Fibroblast of upper back skin (primary cell): Measurements from ENCODE around the gene TMEM53.
"Not testable (repeated sequence)": the region's sequence is repeated elsewhere in the genome, so short reads cannot be mapped to it uniquely, and the experiment has no call there.

Experiments used
- DNase-seq: peaks from one replicate; pipeline ENCODE4 v3.0.0-alpha.2; 2013

Gene TMEM53

GRCh38 chr1:44672254-44672955 lies 1.9 kb downstream of the TMEM53 start:
- DNase-seq = peak; percentile 25

- DNase-seq = no peak
Observed at GRCh38 chr1:44670751-44671640, 3.3 kb downstream of the TMEM53 start.

- not testable (repeated sequence) for DNase-seq
Observed at GRCh38 chr1:44666719-44667118, 7.6 kb downstream of the TMEM53 start.

GRCh38 chr1:44664730-44665370 lies 9.4 kb downstream of the TMEM53 start:
- no peak for DNase-seq

GRCh38 chr1:44663417-44663816 lies 10.9 kb downstream of the TMEM53 start:
- DNase-seq = no peak

- DNase-seq = no peak
Observed at GRCh38 chr1:44662683-44663030, 11.6 kb downstream of the TMEM53 start.

GRCh38 chr1:44661781-44662682 lies 12.2 kb downstream of the TMEM53 start:
- no peak for DNase-seq

- DNase-seq = no peak
Observed at GRCh38 chr1:44660176-44660575, 14.1 kb downstream of the TMEM53 start.

GRCh38 chr1:44659566-44659965 lies 14.7 kb downstream of the TMEM53 start:
- DNase-seq = no peak

- DNase-seq = no peak
Observed at GRCh38 chr1:44655609-44656008, 18.7 kb downstream of the TMEM53 start.

GRCh38 chr1:44654621-44655187 lies 19.6 kb downstream of the TMEM53 start:
- DNase-seq = no peak

GRCh38 chr1:44653107-44653964 lies 20.9 kb downstream of the TMEM53 start:
- DNase-seq = no peak

- peak; percentile 55 for DNase-seq
Observed at GRCh38 chr1:44652445-44653106, 21.7 kb downstream of the TMEM53 start.

GRCh38 chr1:44651069-44651468 lies 23.2 kb downstream of the TMEM53 start:
- DNase-seq = no peak

- DNase-seq = no peak
Observed at GRCh38 chr1:44650159-44650831, 24.0 kb downstream of the TMEM53 start.

- DNase-seq = no peak
Observed at GRCh38 chr1:44649788-44650158, 24.5 kb downstream of the TMEM53 start.

GRCh38 chr1:44648529-44649250 lies 25.6 kb downstream of the TMEM53 start:
- DNase-seq = no peak

GRCh38 chr1:44647896-44648295 lies 26.4 kb downstream of the TMEM53 start:
- no peak for DNase-seq
